Neuron (in vitro differentiated cells): ENCODE results near the gene ARHGEF7.

Experiments
- H2AFZ ChIP-seq: one replicate; pipeline ENCODE4 v1.6.1; 2013; ENCODE audit warnings: low read depth, mild to moderate bottlenecking, inconsistent platforms, low read length, moderate library complexity
- H3K27me3 ChIP-seq: one replicate; pipeline ENCODE4 v1.6.1; 2013; ENCODE audit warnings: low read length; ENCODE audit not compliant: insufficient read depth
- H3K36me3 ChIP-seq: one replicate; pipeline ENCODE4 v1.6.1; 2013; ENCODE audit warnings: low read length; ENCODE audit not compliant: insufficient read depth
- H3K4me1 ChIP-seq: one replicate; pipeline ENCODE4 v1.6.1; 2013; ENCODE audit warnings: low read length; ENCODE audit not compliant: insufficient read depth
- H3K4me3 ChIP-seq: 2 replicates; pipeline ENCODE4 v1.5.1; 2013; ENCODE audit warnings: mild to moderate bottlenecking, low read length, moderate library complexity
- H3K9me3 ChIP-seq: one replicate; pipeline ENCODE4 v1.6.1; 2013; ENCODE audit warnings: low read length

Gene ARHGEF7

DNA sequence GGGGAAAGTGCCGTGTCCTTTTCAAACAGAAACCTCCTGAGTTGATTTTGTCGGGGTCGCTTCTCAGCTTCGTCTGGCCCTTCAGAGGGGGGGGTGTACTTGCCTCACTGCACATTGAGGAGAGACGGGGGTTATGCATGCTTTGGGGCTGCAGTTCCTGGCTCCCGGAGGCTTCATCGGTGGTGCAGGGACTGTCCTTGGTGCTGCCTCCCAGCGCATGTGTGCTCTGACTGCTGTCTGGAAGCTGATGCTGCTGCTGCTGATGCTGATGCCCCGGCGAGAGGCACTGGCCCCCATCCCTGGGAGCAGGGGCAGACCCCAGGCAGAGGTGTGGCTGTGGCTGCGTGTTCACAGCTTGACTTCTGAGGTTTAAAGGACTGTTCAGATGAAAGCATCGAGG is 91.0 kb downstream of the ARHGEF7 start:
- H2AFZ ChIP-seq, result no peak overlapping the region
- H3K9me3 ChIP-seq, result peaks cover 2% of the 10 kb centered on the region
- no peaks in the 10 kb centered on the region for H3K27me3 ChIP-seq
- no peak overlapping the region for H3K4me3 ChIP-seq
- peaks cover 33% of the 10 kb centered on the region for H3K4me1 ChIP-seq
- H3K36me3 ChIP-seq, result peaks cover 3% of the 10 kb centered on the region

- H2AFZ ChIP-seq, result no peak overlapping the region
- H3K4me3 ChIP-seq, result no peak overlapping the region
- H3K9me3 ChIP-seq, result peaks cover 2% of the 10 kb centered on the region
- H3K27me3 ChIP-seq, result no peaks in the 10 kb centered on the region
- H3K4me1 ChIP-seq, result peaks cover 32% of the 10 kb centered on the region
- peaks cover 3% of the 10 kb centered on the region for H3K36me3 ChIP-seq
These were observed 94.5 kb downstream of the ARHGEF7 start for GRCh38 chr13:111209613-111210012.

- Histone ChIP-seq H2AFZ (no peak overlapping the region), H3K4me3 (no peak overlapping the region), H3K4me1 (peaks cover 35% of the 10 kb centered on the region), H3K9me3 (peaks cover 2% of the 10 kb centered on the region), H3K27me3 (no peaks in the 10 kb centered on the region), H3K36me3 (peaks cover 3% of the 10 kb centered on the region)
These were observed 95.0 kb downstream of the ARHGEF7 start for GRCh38 chr13:111210091-111210490.

DNA sequence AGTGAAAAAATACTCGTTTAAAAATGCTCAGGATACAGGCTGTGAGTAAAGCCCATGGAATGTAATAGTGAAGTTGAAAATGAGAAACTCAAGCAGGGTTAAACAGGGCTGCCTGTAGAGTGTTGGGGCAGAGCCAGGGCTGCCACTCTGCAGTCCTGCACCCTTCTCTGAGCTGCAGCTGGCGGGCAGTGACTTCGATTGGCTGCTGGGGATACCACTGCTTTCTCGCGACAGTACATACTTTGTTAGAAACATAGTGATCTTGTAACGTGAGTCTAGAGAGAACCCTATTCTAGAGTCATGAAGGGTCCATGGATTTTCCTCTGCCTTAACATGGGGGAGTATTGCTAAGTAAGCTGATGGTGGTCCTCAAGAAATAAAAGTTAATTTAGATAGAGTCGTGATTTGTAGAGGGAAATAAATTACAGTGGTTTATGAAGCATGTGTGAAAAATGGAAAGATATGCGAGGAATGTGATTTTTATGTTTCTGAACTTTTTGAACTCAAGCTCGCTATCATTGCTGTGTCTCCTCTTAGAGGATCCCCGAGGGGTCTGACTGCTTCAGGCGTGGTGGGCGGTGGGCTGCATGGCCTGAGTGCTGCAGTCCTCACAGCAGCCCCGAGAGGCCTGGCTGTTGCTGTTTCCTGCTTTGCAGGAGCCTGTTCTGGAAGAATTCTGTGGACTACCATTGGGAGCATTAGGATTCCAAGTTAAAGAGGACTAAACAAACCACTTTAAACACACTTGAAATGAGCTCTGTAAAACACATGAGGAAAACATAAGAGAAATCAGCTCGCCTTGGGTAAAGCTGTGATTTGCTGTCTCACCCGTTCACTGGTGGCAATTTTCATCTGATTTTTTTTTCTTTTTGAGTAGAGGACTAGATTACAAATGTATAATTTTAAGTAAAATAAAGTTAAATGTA is 95.7 kb downstream of the ARHGEF7 start:
- Histone ChIP-seq H3K4me3 (no peak overlapping the region), H3K27me3 (no peaks in the 10 kb centered on the region), H3K4me1 (peaks cover 42% of the 10 kb centered on the region), H2AFZ (no peak overlapping the region), H3K36me3 (peaks cover 3% of the 10 kb centered on the region), H3K9me3 (peaks cover 2% of the 10 kb centered on the region)

GRCh38 chr13:111211789-111212516 is 96.8 kb downstream of the ARHGEF7 start:
- peaks cover 44% of the 10 kb centered on the region for H3K4me1 ChIP-seq
- no peak overlapping the region for H2AFZ ChIP-seq
- no peak overlapping the region for H3K4me3 ChIP-seq
- H3K36me3 ChIP-seq, result no peaks in the 10 kb centered on the region
- no peaks in the 10 kb centered on the region for H3K27me3 ChIP-seq
- no peaks in the 10 kb centered on the region for H3K9me3 ChIP-seq

- Histone ChIP-seq H3K4me1 (peaks cover 48% of the 10 kb centered on the region), H2AFZ (no peak overlapping the region), H3K36me3 (no peaks in the 10 kb centered on the region)
These were observed 97.4 kb downstream of the ARHGEF7 start for GRCh38 chr13:111212517-111212873.

DNA sequence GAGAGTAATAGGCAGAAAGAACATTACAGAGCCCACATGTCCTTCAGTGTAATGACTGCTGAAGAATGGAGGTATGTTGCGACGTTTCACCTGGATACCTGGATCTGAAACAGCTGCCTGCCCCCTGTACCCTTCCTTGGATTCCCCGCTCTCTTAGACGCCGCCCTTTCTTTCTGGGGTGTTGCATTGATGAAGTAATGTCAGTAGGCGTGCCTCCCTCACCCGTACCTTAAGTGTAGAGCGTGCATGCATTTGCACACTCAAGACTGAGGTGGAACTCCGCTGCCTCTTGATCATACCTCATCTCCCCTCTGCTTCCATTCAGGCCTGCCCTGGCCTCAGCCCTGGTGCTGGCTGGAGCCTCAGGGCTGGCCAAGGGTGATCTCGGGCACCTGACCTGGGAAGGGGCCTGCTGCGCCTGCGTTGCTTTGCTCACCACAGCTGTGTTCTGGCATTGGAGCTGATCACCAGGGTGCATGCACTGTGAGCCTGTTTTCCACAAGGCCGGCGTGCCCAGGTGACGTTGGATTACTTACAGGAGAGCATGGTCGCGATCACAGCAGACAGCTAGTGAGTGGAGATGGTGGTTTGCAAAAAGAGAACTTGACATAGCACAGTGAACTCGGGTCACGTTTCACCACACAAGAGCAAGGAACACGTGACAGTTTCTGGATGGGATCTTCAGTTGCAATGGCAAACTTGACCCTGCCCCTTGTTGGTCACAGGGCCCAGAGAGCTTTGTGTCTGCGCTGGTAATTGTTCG is 99.0 kb downstream of the ARHGEF7 start:
- no peaks in the 10 kb centered on the region for H3K27me3 ChIP-seq
- no peak overlapping the region for H2AFZ ChIP-seq
- H3K9me3 ChIP-seq, result no peaks in the 10 kb centered on the region
- H3K4me1 ChIP-seq, result peaks cover 58% of the 10 kb centered on the region
- H3K36me3 ChIP-seq, result peaks cover 3% of the 10 kb centered on the region
- no peak overlapping the region for H3K4me3 ChIP-seq

More at GRCh38 chr13:111212517-111212873, 97.4 kb downstream of the ARHGEF7 start:
- no peak overlapping the region for H3K4me3 ChIP-seq
- H3K9me3 ChIP-seq, result no peaks in the 10 kb centered on the region
- no peaks in the 10 kb centered on the region for H3K27me3 ChIP-seq

- H3K4me1 ChIP-seq, result peaks cover 56% of the 10 kb centered on the region
- H2AFZ ChIP-seq, result no peak overlapping the region
- peaks cover 5% of the 10 kb centered on the region for H3K36me3 ChIP-seq
- no peaks in the 10 kb centered on the region for H3K27me3 ChIP-seq
- H3K4me3 ChIP-seq, result no peak overlapping the region
- H3K9me3 ChIP-seq, result no peaks in the 10 kb centered on the region
These were observed 100.3 kb downstream of the ARHGEF7 start for GRCh38 chr13:111215081-111216047.

DNA sequence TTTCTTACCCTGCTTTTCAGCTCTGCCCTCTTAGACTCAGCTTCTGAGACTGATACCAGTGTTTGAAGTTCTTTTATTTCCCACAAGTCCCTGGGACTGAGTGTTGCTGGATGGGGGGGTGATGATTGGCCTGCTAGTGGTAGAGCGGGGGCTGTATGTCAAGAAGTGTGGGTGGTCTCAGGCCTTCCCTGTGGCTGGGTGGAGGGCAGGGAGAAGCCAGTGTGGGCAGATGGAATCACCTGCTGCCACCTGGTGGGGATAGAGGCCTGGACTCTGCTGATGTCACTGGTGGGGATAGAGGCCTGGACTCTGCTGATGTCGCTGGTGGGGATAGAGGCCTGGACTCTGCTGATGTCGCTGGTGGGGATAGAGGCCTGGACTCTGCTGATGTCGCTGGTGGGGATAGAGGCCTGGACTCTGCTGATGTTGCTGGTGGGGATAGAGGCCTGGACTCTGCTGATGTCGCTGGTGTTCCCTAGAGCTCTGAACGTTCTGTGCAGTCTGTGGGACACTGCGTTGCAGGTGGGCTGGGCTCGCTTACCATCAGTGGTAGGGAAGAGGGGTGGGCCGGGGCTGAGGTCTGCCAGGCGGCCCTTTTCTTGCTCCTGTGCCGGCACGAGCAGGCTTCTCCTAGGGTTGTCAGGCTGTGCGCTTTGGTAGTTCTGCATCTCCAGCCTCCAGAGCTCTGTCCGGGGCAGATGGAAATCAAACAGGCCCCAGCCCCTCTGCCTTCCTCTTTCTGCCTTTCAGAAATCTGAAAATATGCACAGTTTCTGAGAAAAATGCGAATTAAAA is 101.3 kb downstream of the ARHGEF7 start:
- H3K4me3 ChIP-seq, result no peak overlapping the region
- no peak overlapping the region for H2AFZ ChIP-seq
- H3K36me3 ChIP-seq, result peaks cover 5% of the 10 kb centered on the region

GRCh38 chr13:111217641-111218040 is 102.5 kb downstream of the ARHGEF7 start:
- H3K36me3 ChIP-seq, result peaks cover 9% of the 10 kb centered on the region
- H3K27me3 ChIP-seq, result no peaks in the 10 kb centered on the region

More for the DNA sequence above, 101.3 kb downstream of the ARHGEF7 start:
- Histone ChIP-seq H3K27me3 (no peaks in the 10 kb centered on the region), H3K9me3 (no peaks in the 10 kb centered on the region), H3K4me1 (peaks cover 51% of the 10 kb centered on the region)

GRCh38 chr13:111219280-111219679 is 104.2 kb downstream of the ARHGEF7 start:
- Histone ChIP-seq H3K36me3 (peaks cover 9% of the 10 kb centered on the region), H3K27me3 (no peaks in the 10 kb centered on the region), H3K9me3 (no peaks in the 10 kb centered on the region), H3K4me3 (no peak overlapping the region), H3K4me1 (peaks cover 31% of the 10 kb centered on the region), H2AFZ (no peak overlapping the region)

More at GRCh38 chr13:111217641-111218040, 102.5 kb downstream of the ARHGEF7 start:
- H3K4me3 ChIP-seq, result no peak overlapping the region
- H3K9me3 ChIP-seq, result no peaks in the 10 kb centered on the region
- peaks cover 38% of the 10 kb centered on the region for H3K4me1 ChIP-seq
- no peak overlapping the region for H2AFZ ChIP-seq
